HG02763 (cell line): ENCODE data around the gene MAML2.
A peak's percentile ranks its signal among the peaks of the same experiment; 100 is the strongest.

ENCODE experiments used
- ATAC-seq: cut with Tn5 transposase; IDR thresholded peaks from one replicate; pipeline ENCODE4 v1.9.1; 2021; ENCODE audit warnings: mild to moderate bottlenecking, moderate library complexity; ENCODE audit not compliant: unreplicated experiment

Gene MAML2

GRCh38 chr11:96137373-96137772, 205.6 kb downstream of the MAML2 start:
- ATAC-seq = no peak

GRCh38 chr11:96136613-96137298, 206.2 kb downstream of the MAML2 start:
- ATAC-seq = no peak

- no peak for ATAC-seq
Measured at GRCh38 chr11:96134602-96135001, 208.4 kb downstream of the MAML2 start.

- ATAC-seq = no peak
Measured at GRCh38 chr11:96132437-96132836, 210.6 kb downstream of the MAML2 start.

GRCh38 chr11:96130061-96130620, 212.9 kb downstream of the MAML2 start:
- ATAC-seq = no peak

GRCh38 chr11:96127596-96127959, 215.4 kb downstream of the MAML2 start:
- no peak for ATAC-seq

GRCh38 chr11:96126917-96127595, 215.9 kb downstream of the MAML2 start:
- ATAC-seq = no peak

GRCh38 chr11:96125400-96125799, 217.6 kb downstream of the MAML2 start:
- ATAC-seq = no peak

GRCh38 chr11:96124155-96124554, 218.8 kb downstream of the MAML2 start:
- no peak for ATAC-seq

- no peak for ATAC-seq
Measured at GRCh38 chr11:96123301-96123700, 219.7 kb downstream of the MAML2 start.

- ATAC-seq = no peak
Measured at GRCh38 chr11:96122601-96123074, 220.4 kb downstream of the MAML2 start.

GRCh38 chr11:96119211-96119610, 223.8 kb downstream of the MAML2 start:
- ATAC-seq = no peak

- no peak for ATAC-seq
Measured at GRCh38 chr11:96116376-96116775, 226.6 kb downstream of the MAML2 start.

GRCh38 chr11:96114178-96115064, 228.6 kb downstream of the MAML2 start:
- ATAC-seq = no peak

GRCh38 chr11:96113193-96113681, 229.8 kb downstream of the MAML2 start:
- ATAC-seq = no peak

GRCh38 chr11:96112192-96113128, 230.5 kb downstream of the MAML2 start:
- peak; percentile 92 for ATAC-seq

- ATAC-seq = no peak
Measured at GRCh38 chr11:96111308-96111707, 231.7 kb downstream of the MAML2 start.

- no peak for ATAC-seq
Measured at GRCh38 chr11:96110302-96110701, 232.7 kb downstream of the MAML2 start.

GRCh38 chr11:96109331-96110030, 233.5 kb downstream of the MAML2 start:
- ATAC-seq = no peak
